ENCODE measurements around the gene ACAD10. TPM values are rescaled to one million over a fixed set of nuclear protein-coding genes. Genes with fewer than 3 reads are reported as not detected.

The ACAD10 gene
- total and polyA plus RNA-seq, 2 of the 13 experiments (the other 11 are each of a cell fraction or from before 2014, with no cell fraction given): 15.2 to 16.3 TPM

DNA sequence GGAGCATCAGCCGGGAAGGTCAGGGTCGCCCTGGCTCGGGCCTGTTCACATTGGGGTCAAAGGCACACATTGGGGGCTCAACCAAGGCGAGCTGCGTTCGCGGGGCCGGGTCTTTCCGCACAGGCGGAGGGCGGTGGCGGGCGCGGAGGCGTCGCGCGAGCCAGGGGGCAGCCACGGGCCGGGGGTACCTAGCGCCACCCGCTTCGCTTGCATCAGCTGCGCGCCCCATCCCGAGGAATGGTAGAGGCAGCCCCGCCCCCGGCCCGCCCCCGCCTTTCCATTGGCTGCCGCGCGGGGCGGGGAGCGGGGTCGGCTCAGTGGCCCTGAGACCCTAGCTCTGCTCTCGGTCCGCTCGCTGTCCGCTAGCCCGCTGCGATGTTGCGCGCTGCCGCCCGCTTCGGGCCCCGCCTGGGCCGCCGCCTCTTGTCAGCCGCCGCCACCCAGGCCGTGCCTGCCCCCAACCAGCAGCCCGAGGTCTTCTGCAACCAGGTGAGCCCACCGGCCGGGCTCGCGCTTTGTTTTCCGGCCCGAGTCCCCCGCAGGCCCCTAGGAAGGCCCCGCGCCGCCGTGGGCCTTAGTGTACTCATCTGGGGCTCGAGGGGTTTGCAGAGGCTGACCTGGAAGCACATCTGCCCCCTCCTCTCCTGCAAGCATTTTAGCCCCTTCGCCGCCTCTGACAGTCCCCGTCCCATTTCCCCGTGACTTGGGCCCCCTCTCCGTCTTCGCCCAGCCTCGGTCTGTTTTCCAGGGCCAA is 80.9 kb downstream of the ACAD10 start, which contains the start of gene ALDH2 (continued):
- TF ChIP-seq, protein P1, sequence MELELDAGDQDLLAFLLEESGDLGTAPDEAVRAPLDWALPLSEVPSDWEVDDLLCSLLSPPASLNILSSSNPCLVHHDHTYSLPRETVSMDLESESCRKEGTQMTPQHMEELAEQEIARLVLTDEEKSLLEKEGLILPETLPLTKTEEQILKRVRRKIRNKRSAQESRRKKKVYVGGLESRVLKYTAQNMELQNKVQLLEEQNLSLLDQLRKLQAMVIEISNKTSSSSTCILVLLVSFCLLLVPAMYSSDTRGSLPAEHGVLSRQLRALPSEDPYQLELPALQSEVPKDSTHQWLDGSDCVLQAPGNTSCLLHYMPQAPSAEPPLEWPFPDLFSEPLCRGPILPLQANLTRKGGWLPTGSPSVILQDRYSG (CRISPR knock-in tag; IDR thresholded peaks at IDR 0.05): 0 out of 2 replicates have a peak, but pooled peaks have one; percentile 33
- TF ChIP-seq ELF3 (CRISPR knock-in tag; IDR thresholded peaks at IDR 0.05) (0 out of 2 replicates have a peak, but pooled peaks have one; percentile 46), ZNF839 (CRISPR knock-in tag; IDR thresholded peaks at IDR 0.05; ENCODE audit: borderline replicate concordance) (0 out of 2 replicates have a peak, but pooled peaks have one; percentile 3), YEATS4 (CRISPR knock-in tag; IDR thresholded peaks at IDR 0.05; ENCODE audit: borderline replicate concordance) (peak; percentile 73; the same call in 1 of the 2 replicates), ZNF713 (CRISPR knock-in tag; IDR thresholded peaks at IDR 0.05) (no peak), ZBTB25 (CRISPR knock-in tag; IDR thresholded peaks at IDR 0.05) (no peak), ARID3A (IDR thresholded peaks at IDR 0.05; ENCODE audit: low read depth, low read length) (no peak), PRDM15 (CRISPR knock-in tag; IDR thresholded peaks at IDR 0.05) (peak; percentile 17; the same call in 1 of the 2 replicates), IKZF4 (CRISPR knock-in tag; IDR thresholded peaks at IDR 0.05; ENCODE audit: borderline replicate concordance, low read depth, not compliant biosample characterization) (no peak)
- TF ChIP-seq, protein P2, sequence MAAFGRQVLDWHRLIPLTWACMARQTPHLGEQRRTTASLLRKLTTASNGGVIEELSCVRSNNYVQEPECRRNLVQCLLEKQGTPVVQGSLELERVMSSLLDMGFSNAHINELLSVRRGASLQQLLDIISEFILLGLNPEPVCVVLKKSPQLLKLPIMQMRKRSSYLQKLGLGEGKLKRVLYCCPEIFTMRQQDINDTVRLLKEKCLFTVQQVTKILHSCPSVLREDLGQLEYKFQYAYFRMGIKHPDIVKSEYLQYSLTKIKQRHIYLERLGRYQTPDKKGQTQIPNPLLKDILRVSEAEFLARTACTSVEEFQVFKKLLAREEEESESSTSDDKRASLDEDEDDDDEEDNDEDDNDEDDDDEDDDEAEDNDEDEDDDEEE (CRISPR knock-in tag; IDR thresholded peaks at IDR 0.05): 0 out of 2 replicates have a peak, but pooled peaks have one; percentile 47
- TF ChIP-seq, protein P3, sequence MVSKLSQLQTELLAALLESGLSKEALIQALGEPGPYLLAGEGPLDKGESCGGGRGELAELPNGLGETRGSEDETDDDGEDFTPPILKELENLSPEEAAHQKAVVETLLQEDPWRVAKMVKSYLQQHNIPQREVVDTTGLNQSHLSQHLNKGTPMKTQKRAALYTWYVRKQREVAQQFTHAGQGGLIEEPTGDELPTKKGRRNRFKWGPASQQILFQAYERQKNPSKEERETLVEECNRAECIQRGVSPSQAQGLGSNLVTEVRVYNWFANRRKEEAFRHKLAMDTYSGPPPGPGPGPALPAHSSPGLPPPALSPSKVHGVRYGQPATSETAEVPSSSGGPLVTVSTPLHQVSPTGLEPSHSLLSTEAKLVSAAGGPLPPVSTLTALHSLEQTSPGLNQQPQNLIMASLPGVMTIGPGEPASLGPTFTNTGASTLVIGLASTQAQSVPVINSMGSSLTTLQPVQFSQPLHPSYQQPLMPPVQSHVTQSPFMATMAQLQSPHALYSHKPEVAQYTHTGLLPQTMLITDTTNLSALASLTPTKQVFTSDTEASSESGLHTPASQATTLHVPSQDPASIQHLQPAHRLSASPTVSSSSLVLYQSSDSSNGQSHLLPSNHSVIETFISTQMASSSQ (IDR thresholded peaks at IDR 0.05; ENCODE audit: low read depth): no peak
- TF ChIP-seq, protein P3 (CRISPR knock-in tag; IDR thresholded peaks at IDR 0.05; ENCODE audit: borderline replicate concordance): peak; percentile 45; the same call in 1 of the 2 replicates
- TF ChIP-seq, protein P4, sequence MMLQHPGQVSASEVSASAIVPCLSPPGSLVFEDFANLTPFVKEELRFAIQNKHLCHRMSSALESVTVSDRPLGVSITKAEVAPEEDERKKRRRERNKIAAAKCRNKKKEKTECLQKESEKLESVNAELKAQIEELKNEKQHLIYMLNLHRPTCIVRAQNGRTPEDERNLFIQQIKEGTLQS (CRISPR knock-in tag; IDR thresholded peaks at IDR 0.05): peak; percentile 86

Measured in HepG2 (cell line).